HG03342 (cell line): ENCODE measurements around the gene NETO2.

ENCODE experiments used
- ATAC-seq: cut with Tn5 transposase; IDR thresholded peaks from one replicate; pipeline ENCODE4 v1.9.1; 2021; ENCODE audit warnings: mild to moderate bottlenecking, moderate library complexity; ENCODE audit not compliant: unreplicated experiment

The NETO2 gene

GRCh38 chr16:47047524-47048203, 96.1 kb downstream of the NETO2 start:
- ATAC-seq: no peak

GRCh38 chr16:47046726-47047523, 96.8 kb downstream of the NETO2 start:
- ATAC-seq: no peak

GRCh38 chr16:47045459-47045858, 98.3 kb downstream of the NETO2 start:
- no peak for ATAC-seq

- ATAC-seq: no peak
These were observed 98.7 kb downstream of the NETO2 start for GRCh38 chr16:47045023-47045422.

DNA sequence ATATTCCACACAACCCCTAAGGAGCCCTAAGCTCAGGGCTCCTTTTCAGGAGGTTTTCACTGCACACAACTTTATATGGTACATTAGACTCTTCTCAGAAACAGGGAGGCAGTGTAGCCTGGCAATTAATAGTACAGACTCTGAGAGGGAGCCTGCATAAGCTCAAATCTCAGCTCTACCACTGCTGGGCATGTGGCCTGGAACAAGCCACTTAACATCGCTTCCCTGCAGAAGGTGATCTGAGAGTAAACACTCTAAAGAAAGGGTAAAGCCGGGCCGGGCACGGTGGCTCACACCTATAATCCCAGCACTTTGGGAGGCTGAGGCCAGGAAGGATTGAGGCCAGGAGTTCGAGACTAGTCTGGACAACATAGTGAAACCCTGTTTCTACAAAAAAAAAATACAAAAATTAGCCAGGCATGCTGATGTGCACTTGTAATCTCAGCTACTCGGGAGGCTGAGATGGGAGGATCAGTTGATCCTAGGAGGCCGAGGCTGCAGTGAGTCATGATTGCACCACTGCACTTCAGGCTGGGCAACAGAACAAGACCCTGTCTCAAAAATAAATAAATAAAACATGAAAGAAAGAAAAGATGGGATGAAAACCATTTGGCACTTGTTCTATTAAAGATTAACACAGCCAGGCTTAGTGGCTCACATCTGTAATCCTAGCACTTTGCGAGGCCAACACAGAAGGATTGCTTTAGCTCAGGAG, 99.6 kb downstream of the NETO2 start:
- ATAC-seq: no peak

- ATAC-seq: no peak
These were observed 100.5 kb downstream of the NETO2 start for GRCh38 chr16:47043200-47043599.

GRCh38 chr16:47037746-47038458, 105.8 kb downstream of the NETO2 start:
- peak; percentile 88 for ATAC-seq

GRCh38 chr16:47037396-47037745, 106.4 kb downstream of the NETO2 start:
- peak; percentile 38 for ATAC-seq

DNA sequence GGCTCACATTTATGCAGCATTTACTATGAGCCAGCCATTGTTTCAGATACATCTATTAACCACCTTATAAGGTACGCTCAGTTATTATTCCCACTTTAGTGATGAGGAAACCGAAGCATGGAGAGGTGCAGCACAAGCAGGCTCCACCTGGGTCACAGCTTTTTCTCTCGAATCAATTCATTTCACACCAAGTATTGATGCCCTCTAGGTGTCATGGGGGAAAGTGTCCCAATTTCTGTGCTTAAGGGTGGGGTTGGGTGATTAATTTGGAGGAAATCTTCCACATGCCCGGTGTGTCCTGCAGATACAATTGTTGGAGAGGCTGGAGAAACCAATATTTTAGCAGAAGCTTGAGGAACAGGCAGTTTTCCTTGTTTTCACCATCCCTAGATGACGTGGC, 107.5 kb downstream of the NETO2 start:
- ATAC-seq: no peak

DNA sequence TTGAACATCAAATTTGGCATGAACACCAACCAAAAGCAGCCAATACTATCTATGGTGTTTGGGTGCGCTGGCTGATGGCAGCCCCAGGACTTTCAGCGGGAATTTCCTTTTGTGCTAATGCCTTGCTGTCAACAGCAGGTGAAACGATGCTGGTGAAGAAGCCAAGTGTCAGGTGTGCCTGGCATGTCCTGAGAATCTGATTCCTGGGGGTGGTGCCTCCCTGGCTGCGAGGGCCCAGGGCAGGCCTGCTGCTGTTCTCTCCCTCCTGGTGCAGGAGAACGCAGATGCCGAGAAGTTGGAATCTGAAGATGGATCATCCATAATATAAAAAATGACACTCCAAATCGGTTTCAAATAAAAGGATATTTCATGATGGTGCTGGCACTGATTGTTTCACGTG, 108.3 kb downstream of the NETO2 start:
- no peak for ATAC-seq

GRCh38 chr16:47034455-47034854, 109.3 kb downstream of the NETO2 start:
- ATAC-seq: no peak

DNA sequence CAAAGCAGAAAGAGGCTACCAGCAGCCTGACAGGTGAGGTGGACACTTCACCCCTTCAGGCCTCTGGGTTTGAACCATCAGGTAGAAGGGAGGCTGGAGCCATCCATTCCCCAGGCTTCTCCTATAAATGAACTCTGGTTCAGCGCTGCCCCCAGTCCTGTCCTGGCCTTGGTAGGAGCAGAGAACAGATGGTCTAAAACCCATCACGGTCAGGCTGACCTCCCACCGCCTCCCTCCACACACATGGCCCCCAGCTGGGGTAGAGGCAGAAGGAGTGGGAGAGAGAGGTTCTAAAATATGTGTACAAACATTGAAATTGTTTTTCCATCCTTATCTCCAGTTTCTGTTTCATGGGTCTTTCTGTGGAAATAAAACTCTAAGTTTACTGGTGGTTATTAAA, 110.6 kb downstream of the NETO2 start:
- no peak for ATAC-seq

DNA sequence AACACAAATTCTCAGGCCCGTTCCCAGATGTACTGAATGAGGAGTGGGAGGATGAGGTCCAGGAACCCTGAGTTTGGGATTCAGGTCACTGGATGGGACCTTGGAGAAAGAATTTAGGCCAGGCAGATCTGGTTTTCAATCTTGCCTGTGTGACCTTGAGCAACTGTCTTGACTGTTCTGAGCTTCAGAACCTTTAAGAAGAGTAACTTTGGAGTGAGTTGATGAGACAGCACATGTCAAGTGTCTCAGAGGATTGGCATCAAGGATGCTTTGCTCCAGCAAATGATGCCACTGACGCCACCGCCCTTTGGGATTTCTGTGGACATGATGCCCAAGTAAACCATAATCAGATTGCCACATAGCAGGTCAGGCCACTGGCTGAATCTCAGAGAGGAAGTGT, 114.0 kb downstream of the NETO2 start:
- no peak for ATAC-seq

DNA sequence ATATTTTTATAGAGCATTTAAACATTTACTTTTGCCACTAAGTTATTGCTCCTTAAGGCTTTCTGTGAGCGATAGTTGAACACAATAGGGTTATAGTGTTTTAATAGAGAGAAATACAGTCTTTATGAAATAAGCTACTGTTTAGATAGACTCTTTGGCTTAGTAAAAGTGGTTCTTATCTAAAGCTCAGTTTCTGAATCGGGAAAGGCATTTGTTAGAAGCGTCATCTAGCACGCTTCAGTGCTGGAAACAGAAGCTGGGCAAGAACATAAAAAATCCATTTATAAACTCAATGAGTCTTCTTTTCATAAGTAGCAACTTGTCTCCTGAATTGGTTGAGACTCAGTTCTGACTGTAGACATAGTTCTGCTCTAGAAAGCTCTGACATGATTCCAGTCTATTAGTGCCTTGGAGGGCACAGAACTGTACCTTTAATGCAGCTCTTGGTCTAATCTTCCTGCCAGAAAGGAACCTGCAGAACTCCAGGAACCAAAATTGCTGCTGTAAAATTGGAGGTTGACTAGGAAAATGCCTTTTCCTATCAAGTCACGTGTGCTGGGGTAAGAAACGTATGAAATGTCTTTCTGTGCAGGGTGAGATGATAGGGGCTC, 114.9 kb downstream of the NETO2 start:
- ATAC-seq: no peak
